Measurements from ENCODE around the gene MRPL38.
"Not testable (repeated sequence)": the region's sequence is repeated elsewhere in the genome, so short reads cannot be mapped to it uniquely, and the experiment has no call there.

Gene MRPL38

GRCh38 chr17:75891605-75892555, 12.8 kb downstream of the MRPL38 start:
- Histone ChIP-seq H3K27ac (ENCODE audit: poor library complexity, severe bottlenecking) (no peak overlapping the region), H3K27me3 (ENCODE audit: insufficient read depth, poor library complexity, severe bottlenecking) (no peaks in the 10 kb centered on the region), H3K4me1 (ENCODE audit: insufficient read depth, poor library complexity, severe bottlenecking) (peaks cover 9% of the 10 kb centered on the region), H3K36me3 (ENCODE audit: low read depth) (peaks cover 21% of the 10 kb centered on the region; the same call in 1 of the 2 replicates), H3K9me3 (ENCODE audit: severe bottlenecking) (no peaks in the 10 kb centered on the region), H3K4me3 (ENCODE audit: severe bottlenecking) (no peak overlapping the region)
- DNase-seq (ENCODE audit: low spot score) (no peak), ATAC-seq (ENCODE audit: low read depth) (no peak)
- TF ChIP-seq CTCF (IDR thresholded peaks at IDR 0.05; ENCODE audit: poor library complexity, severe bottlenecking) = no peak

GRCh38 chr17:75891022-75891604, 13.6 kb downstream of the MRPL38 start:
- Histone ChIP-seq H3K27me3 (ENCODE audit: insufficient read depth, poor library complexity, severe bottlenecking) (no peaks in the 10 kb centered on the region), H3K4me3 (ENCODE audit: severe bottlenecking) (no peak overlapping the region), H3K36me3 (ENCODE audit: low read depth) (peaks cover 21% of the 10 kb centered on the region; the same call in 1 of the 2 replicates), H3K9me3 (ENCODE audit: severe bottlenecking) (no peaks in the 10 kb centered on the region), H3K4me1 (ENCODE audit: insufficient read depth, poor library complexity, severe bottlenecking) (peaks cover 9% of the 10 kb centered on the region), H3K27ac (ENCODE audit: poor library complexity, severe bottlenecking) (no peak overlapping the region)
- TF ChIP-seq CTCF (IDR thresholded peaks at IDR 0.05; ENCODE audit: poor library complexity, severe bottlenecking) = no peak
- no peak for DNase-seq (ENCODE audit: low spot score)
- ATAC-seq (ENCODE audit: low read depth) = no peak

GRCh38 chr17:75889454-75889853, 15.2 kb downstream of the MRPL38 start:
- DNase-seq (ENCODE audit: low spot score) = no peak
- ATAC-seq (ENCODE audit: low read depth) = no peak
- no peak overlapping the region for H3K27ac ChIP-seq (ENCODE audit: poor library complexity, severe bottlenecking)

GRCh38 chr17:75888484-75888883, 16.2 kb downstream of the MRPL38 start:
- Histone ChIP-seq H3K4me1 (ENCODE audit: insufficient read depth, poor library complexity, severe bottlenecking) (no peaks in the 10 kb centered on the region), H3K27me3 (ENCODE audit: insufficient read depth, poor library complexity, severe bottlenecking) (no peaks in the 10 kb centered on the region), H3K36me3 (ENCODE audit: low read depth) (peaks cover 21% of the 10 kb centered on the region; the same call in 1 of the 2 replicates), H3K4me3 (ENCODE audit: severe bottlenecking) (no peak overlapping the region), H3K9me3 (ENCODE audit: severe bottlenecking) (no peaks in the 10 kb centered on the region), H3K27ac (ENCODE audit: poor library complexity, severe bottlenecking) (no peak overlapping the region)
- no peak for DNase-seq (ENCODE audit: low spot score)
- no peak for TF ChIP-seq CTCF (IDR thresholded peaks at IDR 0.05; ENCODE audit: poor library complexity, severe bottlenecking)
- peak; percentile 28; the same call in 2 of the 3 replicates for ATAC-seq (ENCODE audit: low read depth)

More at GRCh38 chr17:75889454-75889853, 15.2 kb downstream of the MRPL38 start:
- Histone ChIP-seq H3K9me3 (ENCODE audit: severe bottlenecking) (no peaks in the 10 kb centered on the region), H3K4me1 (ENCODE audit: insufficient read depth, poor library complexity, severe bottlenecking) (no peaks in the 10 kb centered on the region), H3K36me3 (ENCODE audit: low read depth) (peaks cover 21% of the 10 kb centered on the region; the same call in 1 of the 2 replicates), H3K27me3 (ENCODE audit: insufficient read depth, poor library complexity, severe bottlenecking) (no peaks in the 10 kb centered on the region), H3K4me3 (ENCODE audit: severe bottlenecking) (no peak overlapping the region)
- peak; percentile 15 for TF ChIP-seq CTCF (IDR thresholded peaks at IDR 0.05; ENCODE audit: poor library complexity, severe bottlenecking)

GRCh38 chr17:75885860-75886259, 18.8 kb downstream of the MRPL38 start:
- DNase-seq (ENCODE audit: low spot score); H3K9me3 ChIP-seq (ENCODE audit: severe bottlenecking); H3K4me3 ChIP-seq (ENCODE audit: severe bottlenecking); ATAC-seq (ENCODE audit: low read depth); H3K27me3 ChIP-seq (ENCODE audit: insufficient read depth, poor library complexity, severe bottlenecking); H3K27ac ChIP-seq (ENCODE audit: poor library complexity, severe bottlenecking); H3K4me1 ChIP-seq (ENCODE audit: insufficient read depth, poor library complexity, severe bottlenecking): not testable (repeated sequence)
- peaks cover 13% of the 10 kb centered on the region; the same call in 1 of the 2 replicates for H3K36me3 ChIP-seq (ENCODE audit: low read depth)
